Progenitor cell of endocrine pancreas (in vitro differentiated cells): ENCODE data around the gene TRAF1. TPM values are rescaled to one million over a fixed set of nuclear protein-coding genes. Genes with fewer than 3 reads are reported as not detected.

Source experiments
- DNase-seq: peaks from one replicate; pipeline ENCODE4 v3.0.0; 2021; ENCODE audit warnings: low spot score; ENCODE audit not compliant: unreplicated experiment
- H3K27ac Mint-ChIP-seq: 2 replicates; pipeline ENCODE4 v1.8.0; 2021; ENCODE audit warnings: mild to moderate bottlenecking, moderate library complexity, mixed read lengths
- H3K27me3 Mint-ChIP-seq: 2 replicates; pipeline ENCODE4 v1.8.0; 2021; ENCODE audit warnings: mixed read lengths
- H3K36me3 Mint-ChIP-seq: 2 replicates; pipeline ENCODE4 v1.8.0; 2022; ENCODE audit warnings: mixed read lengths; ENCODE audit not compliant: insufficient read depth
- H3K4me1 Mint-ChIP-seq: 2 replicates; pipeline ENCODE4 v1.8.0; 2021; ENCODE audit warnings: low read depth, mixed read lengths
- H3K4me3 Mint-ChIP-seq: 2 replicates; pipeline ENCODE4 v1.8.0; 2021; ENCODE audit warnings: low read depth, mild to moderate bottlenecking, moderate library complexity, mixed read lengths
- H3K9me3 Mint-ChIP-seq: 2 replicates; pipeline ENCODE4 v1.8.0; 2021; ENCODE audit warnings: low read depth, mixed read lengths
- total RNA-seq: library from RNA; stranded (reverse); gene quantifications from 2 replicates; pipeline ENCODE4 v1.2.1, GENCODE V29; 2021
- TF ChIP-seq, protein P1 (sequence below): fragments of 200-600 bp; sonication (generic); IDR thresholded peaks from one replicate; pipeline ENCODE4 v1.5.0; 2021; ENCODE audit warnings: antibody characterized with exemption, mild to moderate bottlenecking; ENCODE audit not compliant: unreplicated experiment

Gene TRAF1
- total RNA-seq, 1 donor from 2014 or later, result 6.7 TPM

DNA sequence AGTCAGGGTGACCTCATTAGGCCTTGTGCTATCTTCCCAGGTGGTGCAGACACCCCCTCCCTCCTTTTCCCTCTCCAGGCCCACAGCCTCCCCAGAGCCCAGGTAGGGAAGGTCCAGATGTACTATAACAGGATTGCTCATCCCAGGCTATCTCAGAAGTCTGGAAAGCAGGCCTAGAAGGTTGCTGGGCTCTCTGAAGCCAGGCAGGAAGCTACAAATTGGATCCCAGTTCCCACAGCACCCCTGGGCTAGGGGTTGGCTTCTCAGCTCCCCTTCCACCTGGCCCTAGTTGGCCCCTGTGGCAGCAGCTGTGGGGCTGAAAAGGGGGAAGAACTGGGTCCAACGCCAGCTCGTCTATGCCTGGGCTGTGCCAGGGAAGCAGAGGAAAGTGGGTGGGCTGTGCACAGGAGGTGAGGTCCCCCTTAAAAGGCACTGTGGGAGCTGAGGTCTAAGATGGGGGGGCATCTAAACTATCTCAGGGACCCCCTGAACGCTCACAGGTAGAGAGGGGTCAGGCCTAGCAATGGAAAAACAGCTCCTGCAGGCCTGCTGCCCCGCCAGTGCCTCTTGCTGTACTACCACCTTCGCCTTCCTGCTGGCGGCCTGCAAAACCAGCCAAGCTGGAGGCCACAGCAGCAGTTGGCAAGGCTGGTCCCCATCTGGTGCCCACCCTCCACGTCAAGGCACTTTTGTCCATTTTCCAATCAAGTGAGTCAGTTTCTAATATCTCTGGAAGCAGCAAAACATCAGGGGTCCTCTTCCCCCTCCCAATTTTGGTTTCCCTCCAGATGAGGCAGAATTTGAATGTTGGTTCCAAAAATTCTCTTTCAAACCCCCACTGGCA is 70.5 kb downstream of the TRAF1 start:
- H3K4me1 Mint-ChIP-seq, result peaks cover 2% of the 10 kb centered on the region
- H3K36me3 Mint-ChIP-seq, result peaks cover 3% of the 10 kb centered on the region
- no peak overlapping the region for H3K4me3 Mint-ChIP-seq
- TF ChIP-seq, protein P1, sequence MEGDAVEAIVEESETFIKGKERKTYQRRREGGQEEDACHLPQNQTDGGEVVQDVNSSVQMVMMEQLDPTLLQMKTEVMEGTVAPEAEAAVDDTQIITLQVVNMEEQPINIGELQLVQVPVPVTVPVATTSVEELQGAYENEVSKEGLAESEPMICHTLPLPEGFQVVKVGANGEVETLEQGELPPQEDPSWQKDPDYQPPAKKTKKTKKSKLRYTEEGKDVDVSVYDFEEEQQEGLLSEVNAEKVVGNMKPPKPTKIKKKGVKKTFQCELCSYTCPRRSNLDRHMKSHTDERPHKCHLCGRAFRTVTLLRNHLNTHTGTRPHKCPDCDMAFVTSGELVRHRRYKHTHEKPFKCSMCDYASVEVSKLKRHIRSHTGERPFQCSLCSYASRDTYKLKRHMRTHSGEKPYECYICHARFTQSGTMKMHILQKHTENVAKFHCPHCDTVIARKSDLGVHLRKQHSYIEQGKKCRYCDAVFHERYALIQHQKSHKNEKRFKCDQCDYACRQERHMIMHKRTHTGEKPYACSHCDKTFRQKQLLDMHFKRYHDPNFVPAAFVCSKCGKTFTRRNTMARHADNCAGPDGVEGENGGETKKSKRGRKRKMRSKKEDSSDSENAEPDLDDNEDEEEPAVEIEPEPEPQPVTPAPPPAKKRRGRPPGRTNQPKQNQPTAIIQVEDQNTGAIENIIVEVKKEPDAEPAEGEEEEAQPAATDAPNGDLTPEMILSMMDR, result no peak
- H3K9me3 Mint-ChIP-seq, result no peaks in the 10 kb centered on the region
- H3K27me3 Mint-ChIP-seq, result no peaks in the 10 kb centered on the region
- no peak for DNase-seq
- H3K27ac Mint-ChIP-seq, result no peak overlapping the region

DNA sequence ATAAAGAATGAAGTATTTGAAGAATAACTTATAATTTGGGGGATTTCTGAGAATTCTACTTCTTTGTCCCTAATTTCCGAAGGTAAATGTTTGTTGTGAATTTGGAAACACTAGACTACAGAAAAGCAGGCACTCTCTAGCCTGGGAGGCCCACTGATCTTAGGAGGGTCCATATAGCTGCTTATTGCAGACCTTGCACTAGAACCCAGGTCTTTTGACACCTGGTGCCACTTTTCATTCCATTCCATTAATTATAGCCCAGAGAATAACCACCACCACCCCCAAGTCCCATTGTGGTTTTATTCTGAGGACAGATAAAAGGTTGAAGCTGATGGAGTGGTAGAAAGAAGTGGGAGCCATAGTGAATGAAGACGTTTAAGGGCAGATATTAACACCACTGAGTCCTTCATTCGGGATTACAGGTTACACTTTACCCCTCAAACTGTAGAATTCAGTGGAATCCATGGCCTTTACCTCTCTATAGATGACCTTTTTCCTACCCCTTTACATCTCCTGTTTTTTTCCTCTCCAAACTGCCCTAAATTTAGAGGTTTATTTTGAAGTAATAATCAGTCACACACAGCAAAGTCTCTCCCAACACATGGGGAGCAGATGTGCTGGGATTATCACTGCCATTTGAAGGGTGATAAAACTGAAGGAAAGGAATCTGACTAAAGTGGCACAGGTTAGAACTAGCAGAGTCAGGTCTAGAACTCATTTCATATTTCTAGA is 71.8 kb downstream of the TRAF1 start:
- H3K4me1 Mint-ChIP-seq, result peaks cover 2% of the 10 kb centered on the region
- no peak overlapping the region for H3K27ac Mint-ChIP-seq
- no peak overlapping the region for H3K4me3 Mint-ChIP-seq
- DNase-seq, result no peak
- no peaks in the 10 kb centered on the region for H3K9me3 Mint-ChIP-seq
- no peaks in the 10 kb centered on the region for H3K27me3 Mint-ChIP-seq
- H3K36me3 Mint-ChIP-seq, result no peaks in the 10 kb centered on the region
- TF ChIP-seq, protein P1, result no peak

DNA sequence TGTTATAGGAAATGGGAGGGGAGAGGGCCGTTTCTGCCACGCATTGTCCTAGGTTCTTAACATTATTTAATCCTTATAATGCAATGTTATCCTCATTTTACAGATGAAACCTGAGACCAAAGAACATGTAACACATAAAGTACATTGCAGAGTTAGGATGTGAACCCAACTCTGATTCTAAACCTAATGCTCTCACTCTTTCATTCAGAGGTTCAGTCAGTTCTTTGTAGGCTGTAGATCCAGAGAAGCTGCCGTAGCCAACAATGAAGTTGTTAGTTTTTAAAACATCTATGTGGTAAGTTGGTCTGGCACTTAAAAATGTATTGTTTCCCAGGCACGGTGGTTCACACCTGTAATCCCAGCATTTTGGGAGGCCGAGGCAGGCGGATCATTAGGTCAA is 73.4 kb downstream of the TRAF1 start:
- DNase-seq, result no peak
- TF ChIP-seq, protein P1, result no peak
- Mint-ChIP-seq H3K27ac (no peak overlapping the region), H3K4me1 (peaks cover 3% of the 10 kb centered on the region), H3K4me3 (no peak overlapping the region), H3K36me3 (no peaks in the 10 kb centered on the region), H3K27me3 (no peaks in the 10 kb centered on the region), H3K9me3 (no peaks in the 10 kb centered on the region)

Other genes with a start within 250 kb of the TRAF1 start
- gene MEGF9, start 212.3 kb downstream of the TRAF1 start, total RNA-seq, result 22.1 and 23.4 TPM in 2 replicates
- 66.0 and 66.1 TPM in 2 replicates for gene FBXW2, start 133.4 kb downstream of the TRAF1 start, total RNA-seq
- gene PSMD5, start 83.9 kb downstream of the TRAF1 start, total RNA-seq, result 47.9 and 50.1 TPM in 2 replicates
- gene PHF19, start 49.6 kb downstream of the TRAF1 start, total RNA-seq, result 27.2 and 28.4 TPM in 2 replicates
- gene C5, start 123.5 kb upstream of the TRAF1 start, total RNA-seq, result 42.8 and 47.1 TPM in 2 replicates
- gene CNTRL, start 148.2 kb upstream of the TRAF1 start, total RNA-seq, result 18.2 and 22.0 TPM in 2 replicates